CD4-positive, alpha-beta T cell treated with Interleukin-6 for 4 hours (primary cell): ENCODE measurements around the gene GPR152.
A peak's percentile ranks its signal among the peaks of the same experiment; 100 is the strongest.

Experiments used
- DNase-seq: peaks from one replicate; pipeline ENCODE4 v3.0.0-alpha.2; 2020; ENCODE audit warnings: mixed read lengths

GPR152 gene

DNA sequence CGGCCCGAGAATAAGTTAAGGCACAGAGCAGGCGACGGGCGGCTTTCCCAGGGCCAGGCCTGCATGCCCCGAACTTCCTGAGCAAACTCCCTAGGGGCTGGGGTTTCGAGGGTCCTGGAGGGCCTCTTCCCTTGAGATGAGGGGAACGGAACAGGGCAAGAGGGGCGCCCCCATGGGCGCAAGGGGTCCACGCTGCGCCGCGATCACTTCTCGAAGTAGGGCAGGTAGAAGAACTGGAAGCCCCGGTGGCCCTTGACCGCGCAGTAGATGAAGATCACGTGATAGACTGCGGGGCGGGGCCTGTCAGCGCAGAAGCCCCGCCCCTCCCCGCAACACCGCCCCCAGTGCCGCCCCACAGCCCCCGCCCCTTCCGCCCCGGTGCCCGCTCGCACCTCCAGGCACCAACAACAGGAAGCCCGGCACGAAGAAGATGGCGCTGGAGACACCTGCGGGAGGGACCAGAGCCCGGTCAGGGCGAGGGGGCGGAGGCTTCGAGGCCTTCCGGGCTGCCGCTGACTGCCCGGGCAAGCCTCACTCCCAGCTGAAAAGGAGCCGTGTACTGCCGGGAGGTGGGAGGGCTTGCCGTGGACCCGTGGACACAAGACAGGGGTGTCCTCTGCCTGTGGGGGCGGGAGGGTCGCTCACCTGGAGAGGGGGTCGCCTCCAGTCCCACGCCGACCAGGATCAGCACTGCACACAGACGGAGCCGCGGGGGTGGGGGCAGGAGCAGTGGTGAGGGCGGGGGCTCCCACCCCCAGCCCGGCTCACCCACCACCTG is 12.1 kb upstream of the GPR152 start:
- peak; percentile 94 for DNase-seq

DNA sequence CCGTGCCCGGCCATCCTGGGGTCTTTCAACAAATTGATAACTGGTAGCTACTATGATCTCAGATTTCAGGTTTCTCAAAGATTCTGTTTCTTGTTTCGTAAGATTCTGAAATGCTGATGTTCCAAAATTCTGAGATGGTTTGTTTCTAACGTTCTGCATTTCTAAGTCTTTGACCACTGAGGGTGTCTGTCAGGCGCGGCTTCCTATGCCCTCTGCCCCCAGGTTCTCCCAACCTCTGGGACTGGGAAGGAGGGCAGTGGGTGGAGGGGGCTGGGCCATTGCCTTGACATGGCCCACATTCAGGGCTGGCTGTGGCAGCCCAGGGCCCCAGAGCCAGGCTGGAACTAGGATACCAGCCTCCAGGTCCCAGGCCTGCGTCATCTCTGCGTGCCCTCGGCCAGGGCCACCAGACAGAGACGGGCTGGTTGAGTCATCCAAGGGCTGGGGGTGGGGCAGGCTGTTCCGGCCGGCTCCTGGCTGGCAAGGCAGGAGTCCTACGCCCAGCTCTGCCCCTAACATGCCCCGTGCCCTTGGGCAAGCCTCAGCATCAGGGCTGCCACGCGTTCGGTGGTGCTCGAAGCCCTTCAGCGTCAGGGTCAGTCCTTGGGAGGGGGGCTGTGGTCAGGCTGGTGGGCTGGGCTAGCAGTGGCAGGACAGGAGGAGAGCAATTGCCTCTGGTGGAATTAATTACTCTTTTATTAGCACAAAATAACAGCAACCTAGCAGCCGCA is 11.3 kb upstream of the GPR152 start:
- no peak for DNase-seq

DNA sequence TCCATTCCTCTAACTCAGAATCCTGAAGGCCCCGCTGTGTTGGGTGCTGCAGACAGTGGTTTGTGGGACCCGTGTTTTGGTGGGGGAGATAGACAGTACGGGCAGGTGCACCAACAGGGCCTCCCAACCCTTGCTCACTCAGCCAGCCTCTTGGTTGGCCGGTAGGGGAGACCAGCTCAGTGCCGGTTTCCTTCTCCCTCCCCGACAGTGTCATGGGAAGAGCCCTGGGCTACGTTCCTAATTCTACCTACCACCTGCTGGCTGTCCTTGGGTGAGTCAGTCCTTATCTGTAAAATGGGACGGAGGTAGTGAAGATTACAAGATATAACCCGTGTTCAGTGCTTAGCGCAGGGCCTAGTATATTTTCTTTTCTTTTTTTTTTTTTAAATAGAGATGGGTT is 10.7 kb upstream of the GPR152 start:
- DNase-seq, result no peak

DNA sequence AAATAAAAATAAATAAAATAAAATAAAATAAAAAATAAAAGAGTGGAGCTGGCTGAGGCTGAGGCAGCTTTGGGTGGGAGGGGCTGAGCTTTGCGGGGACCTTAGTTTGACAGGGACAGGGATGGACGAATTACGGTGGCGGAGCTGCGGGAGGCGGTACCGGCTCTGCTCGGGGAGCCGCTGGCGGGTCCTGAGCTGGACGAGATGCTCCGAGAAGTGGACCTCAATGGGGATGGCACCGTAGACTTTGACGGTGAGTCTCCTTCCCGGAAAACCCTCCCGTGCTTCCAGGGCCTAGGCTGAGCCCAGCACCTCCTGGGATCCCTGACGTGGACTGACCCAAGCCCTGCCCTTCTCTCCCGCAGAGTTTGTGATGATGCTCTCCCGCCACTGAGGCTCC is 5.7 kb upstream of the GPR152 start:
- no peak for DNase-seq

DNA sequence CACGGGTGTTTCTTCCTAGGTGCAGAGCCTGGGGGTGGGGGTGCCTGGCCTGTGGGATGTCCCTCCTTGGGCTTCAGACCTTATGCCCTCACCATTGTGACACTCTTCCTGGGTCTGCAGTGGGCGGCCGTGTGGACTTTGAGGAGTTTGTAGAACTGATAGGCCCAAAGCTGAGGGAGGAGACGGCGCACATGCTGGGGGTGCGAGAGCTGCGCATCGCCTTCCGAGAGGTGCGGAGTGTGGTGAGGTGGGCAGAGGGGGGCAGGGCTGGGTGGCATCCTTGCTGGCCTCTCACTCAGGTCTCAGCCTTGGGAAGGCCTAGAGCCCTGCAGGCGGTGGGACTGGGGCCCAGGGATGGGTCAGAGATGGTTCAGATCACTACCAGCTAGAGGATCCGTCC is 4.9 kb upstream of the GPR152 start:
- no peak for DNase-seq

DNA sequence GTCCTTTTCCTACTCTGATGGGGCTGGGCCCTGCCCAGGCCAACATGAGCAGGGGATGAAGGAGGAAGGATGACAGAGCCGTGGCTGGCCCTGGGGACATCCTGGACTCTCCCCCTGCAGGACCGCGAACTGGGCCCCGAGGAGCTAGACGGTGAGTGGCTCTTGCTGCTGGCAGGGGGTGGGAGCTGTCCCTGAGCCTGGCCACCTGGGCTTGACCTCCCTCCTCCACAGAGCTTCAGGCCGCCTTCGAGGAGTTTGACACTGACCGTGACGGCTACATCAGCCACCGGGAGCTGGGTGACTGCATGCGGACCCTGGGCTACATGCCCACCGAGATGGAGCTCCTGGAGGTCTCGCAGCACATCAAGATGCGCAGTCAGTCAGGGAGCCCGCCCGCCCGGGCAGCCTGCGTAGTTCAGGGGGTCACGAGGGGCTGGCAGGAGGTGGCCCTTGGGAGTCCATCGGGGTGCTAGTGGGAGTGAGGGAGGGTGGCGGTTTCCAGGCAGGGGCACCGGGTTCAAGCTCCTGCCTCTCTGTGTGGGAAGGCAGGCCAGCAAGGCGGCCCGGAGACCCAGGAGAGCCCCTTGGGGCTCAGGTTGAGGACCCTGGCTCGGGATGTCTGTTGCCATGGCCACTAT is 3.7 kb upstream of the GPR152 start:
- no peak for DNase-seq

DNA sequence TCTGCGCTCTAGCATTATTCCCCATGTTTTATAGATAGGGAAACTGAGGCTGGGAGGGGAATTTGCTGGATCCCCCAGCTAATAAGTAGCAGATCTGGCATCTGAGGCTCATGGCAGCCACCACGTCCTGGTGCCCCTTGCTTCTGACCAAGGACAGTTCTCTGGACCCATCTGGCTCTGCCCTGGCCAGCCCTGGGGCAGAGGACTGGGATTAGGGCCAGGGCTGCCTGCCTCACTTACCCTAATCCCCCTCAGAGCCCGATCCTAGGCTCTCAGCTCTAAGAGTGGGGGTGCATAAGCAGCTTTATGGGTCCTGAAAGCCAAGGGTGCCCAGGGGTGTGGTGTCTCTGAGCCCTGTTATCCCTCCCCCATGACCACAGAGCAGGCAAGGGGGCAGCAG is 2.5 kb upstream of the GPR152 start, which contains the start of gene CABP4:
Gene CABP4 (plus strand): TSS at position 301 of the 400 bp plus-strand sequence. CDS start 70 bp downstream, at position 371.
- DNase-seq, result no peak

DNA sequence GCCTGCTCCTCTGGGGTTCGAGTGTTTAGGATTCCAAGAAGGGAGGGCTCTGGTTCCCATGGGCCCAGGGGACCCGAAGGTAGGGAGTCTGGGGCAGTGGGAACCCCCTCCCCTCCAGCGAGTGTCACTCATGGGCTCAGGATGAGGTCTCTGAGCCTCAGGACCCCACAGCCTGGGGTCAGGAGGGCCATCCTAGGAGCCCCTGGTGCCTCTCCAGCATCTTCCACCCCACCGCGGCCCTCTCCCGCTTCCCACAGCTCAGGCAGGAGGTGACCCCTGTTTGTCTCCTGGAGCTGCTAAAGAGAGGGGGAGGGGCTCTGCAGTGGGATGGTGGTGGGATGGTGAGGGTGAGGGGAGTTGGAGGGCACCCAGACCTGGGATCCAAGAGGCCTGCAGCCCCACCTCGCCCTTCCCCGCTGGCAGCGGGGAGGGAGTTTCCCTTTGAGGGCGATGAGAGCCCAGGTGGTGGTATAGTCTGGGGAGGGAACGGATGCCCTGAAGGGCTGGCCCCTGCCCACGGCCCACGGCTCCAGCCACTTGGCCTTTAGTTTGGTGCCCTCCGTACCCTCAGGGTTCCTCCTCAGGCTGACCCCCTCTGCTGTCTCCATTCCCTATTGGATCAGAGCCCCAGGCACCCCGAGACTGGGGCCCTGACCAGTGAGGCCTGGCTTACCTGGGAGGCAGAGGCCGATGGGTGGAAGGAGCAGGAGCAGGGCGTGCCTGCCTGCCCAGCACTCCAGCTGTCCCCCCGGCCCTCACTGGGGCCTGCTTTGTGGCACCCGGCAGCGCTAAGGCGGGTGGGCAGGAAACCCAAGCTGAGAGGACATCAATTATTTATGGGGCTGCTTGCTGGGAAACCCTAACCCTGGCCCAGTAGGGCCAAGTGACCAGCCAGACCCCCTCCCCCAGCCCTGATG is 1.5 kb upstream of the GPR152 start:
- DNase-seq, result no peak

DNA sequence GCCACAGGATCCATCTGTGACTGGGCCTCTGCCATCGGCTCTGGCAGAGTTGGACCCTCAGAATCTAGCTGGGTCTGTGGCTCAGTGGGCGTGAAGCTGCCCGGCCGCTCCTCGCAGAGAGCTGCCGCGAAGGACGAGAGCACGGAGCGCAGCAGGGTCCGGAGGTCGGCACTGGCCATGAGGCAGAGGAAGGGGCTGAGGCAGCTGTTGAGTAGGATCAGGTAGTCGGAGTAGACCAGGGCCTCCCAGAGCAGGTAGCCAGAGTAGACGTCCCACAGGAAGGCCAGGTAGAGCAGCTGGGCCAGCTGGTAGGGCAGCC is 912 bp downstream of the GPR152 start:
- DNase-seq, result no peak

DNA sequence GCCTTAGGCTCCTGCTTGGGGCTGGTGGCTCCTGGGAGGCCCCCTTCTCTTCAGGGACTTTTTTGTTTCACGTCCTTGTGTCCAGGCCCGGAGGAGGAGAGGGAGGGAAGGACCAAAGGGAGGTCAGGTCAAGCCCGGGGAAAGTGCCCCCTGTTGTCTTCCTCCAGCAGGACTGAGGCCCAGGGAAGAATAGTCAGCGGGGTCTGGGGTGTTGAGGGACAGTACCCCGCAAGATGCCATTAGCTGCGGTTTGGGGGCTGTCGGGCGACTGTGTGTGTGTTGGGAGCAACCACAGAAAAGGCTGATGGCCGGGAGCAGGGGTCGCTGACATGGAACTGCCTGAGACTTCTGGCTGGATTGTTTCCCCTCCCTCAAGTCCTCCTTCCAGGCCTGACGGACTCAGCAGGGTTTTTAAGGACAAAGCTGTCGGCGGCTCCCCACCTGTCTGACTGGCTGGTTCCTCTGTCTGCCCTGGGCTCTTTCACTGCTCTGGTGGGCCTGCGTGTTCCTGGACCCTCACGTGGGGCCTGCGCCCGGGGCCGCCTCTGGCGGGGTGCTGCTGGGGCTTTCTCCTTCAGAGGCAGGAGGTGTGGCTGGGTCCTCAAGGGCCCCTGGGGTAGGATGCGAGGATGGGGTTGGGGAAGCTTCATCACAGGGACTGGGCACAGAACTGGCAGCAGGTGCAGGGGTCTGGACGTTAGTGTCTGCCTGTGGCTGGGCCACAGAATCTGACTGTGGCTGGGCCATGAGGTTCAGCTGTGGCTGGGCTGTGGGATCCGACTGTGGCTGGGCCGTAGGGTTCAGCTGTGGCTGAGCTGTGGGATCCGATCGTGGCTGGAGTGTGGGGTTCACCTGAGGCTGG is 1.5 kb downstream of the GPR152 start:
- no peak for DNase-seq

DNA sequence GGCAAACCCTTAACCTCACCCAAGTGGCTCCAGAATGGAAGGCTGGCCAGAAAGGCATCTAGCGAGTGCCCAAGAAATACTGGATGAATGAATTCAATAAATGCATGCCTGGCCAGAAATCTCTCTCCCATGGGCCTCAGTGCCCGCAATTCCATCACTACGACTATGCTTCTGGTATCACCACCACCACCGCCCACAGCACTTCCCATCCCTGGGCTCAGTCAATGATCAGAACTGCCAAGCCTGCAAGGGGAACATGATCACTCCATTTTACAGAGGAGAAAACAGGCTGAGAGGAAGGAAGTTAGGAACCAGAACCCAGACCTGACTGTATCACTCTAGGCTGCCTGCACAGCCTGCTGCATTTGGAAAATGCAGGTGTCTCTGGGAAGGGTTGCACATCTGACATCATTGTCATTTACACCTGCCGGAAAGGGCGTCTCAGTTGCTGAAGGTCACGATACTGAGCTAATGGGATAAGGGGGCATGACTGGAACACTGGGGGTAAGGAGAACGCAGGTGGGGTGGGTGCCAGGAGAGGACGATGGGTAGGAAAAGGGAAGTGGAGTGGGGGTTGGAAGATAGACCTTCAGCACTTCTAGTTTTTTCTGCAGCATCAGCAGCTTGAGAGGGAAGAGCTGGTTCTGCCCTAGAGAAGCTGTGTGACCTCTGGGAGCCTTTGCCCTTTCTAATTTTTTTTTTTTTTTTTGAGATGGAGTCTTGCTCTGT is 3.2 kb downstream of the GPR152 start:
- DNase-seq, result no peak

DNA sequence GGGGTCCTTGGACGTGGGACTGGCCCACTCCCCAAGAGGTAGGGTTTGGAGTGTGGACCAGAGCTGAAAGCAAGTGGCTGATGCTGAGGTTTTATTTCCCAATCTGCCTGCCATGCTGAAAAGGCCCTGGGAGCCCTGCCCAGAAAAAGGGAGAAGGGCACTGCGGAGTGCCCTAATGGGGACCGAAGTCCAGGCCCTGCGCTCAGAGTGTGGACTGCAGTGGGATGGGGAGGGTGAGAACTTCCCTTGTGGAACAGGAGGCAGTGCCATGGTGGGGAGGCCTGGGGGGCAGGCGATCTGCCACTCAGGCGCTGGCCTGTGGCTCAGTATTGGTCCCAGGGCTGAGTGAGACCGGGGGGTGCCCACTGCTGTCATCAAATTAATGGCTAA is 4.3 kb downstream of the GPR152 start:
- no peak for DNase-seq

DNA sequence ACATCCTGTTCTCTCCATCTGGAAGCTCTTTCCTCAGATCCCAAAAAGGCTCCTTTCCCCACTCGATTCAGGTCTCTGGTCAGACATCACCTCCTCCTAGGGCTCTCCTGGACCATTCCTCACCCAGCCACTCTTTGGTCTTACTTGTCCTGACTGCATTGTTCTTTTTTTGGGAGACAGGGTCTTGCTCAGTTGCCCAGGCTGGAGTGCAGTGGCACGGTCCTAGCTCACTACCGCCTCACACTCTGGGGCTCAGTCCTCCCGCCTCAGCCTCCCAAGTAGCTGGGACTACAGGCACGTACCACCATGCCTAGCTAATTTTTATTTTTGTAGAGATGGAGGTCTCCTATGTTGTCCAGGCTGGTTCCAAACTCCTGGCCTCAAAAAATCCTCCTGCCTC is 7.0 kb downstream of the GPR152 start:
- DNase-seq, result no peak

DNA sequence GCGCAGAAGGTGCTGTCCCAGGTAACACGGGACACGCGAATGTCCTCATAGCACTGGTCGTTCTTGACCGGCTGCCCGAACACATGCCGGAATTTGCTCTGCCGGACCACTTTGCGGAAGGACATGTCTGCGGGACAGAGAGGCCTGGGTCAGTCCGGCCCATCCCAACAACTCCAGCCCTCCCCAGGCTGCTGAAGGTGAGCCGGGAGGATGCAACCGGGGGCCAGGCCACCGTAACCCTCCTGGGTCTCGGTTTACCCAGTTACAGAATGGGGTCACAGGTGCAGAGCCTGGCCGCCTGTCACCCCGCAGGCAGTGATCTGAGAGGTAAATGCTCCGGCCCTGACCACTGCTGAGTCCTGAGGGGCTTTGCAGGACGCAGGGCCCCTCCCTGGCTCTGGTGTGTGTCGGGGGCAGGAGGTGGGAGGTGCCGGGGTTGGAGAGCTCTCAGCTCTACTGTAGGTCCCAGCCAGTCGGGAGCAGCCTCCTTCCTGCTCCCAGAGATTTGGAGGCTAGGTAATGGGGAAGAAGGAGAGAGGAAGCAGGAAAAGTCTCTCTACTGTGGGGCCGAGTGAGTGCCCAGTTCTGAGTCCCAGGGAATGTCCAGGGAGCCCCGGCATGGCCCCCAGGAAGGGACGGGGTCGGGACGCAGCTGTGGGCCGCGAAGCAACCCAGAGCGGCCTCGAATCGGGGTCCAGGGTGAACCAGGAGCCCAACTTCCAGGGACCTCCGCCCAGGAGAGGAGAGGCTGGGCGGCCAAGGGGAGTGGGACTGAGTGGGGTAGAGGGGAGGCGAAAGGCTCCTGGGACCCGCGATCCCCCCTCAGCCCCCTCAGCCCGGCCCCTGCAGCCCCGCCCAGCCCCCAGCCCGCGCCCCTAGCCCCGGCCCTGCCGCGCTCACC is 9.8 kb downstream of the GPR152 start:
- DNase-seq, result no peak

DNA sequence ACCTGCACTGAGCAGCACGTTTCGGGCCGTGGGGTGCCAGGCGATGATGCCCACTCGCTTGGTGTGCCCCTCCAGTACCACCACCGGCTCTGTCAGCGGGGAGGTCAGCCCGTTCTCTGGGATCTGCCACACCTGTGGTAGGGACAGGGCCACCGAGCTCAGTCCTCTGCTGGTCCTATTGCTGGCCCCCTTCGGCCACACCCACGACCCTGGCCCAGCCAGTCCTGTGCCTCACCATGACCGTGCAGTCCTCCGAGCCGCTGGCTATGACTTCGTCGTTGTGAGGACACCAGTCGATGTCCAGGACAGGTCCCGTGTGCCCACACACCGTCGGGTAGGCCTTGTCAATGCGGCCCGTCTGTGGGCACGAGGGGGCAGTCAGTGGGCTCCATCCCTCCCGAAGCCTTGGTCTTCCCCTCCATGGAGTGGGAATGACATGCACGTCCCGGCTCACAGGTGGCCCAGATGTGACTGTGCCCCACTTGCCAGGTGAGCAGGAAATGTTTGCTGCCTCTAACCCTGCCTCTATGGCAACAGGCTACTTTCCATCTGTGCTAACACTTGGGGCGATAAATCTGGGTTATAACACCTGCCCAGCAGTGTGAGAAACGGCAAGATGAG is 10.7 kb downstream of the GPR152 start:
- peak; percentile 31 for DNase-seq

DNA sequence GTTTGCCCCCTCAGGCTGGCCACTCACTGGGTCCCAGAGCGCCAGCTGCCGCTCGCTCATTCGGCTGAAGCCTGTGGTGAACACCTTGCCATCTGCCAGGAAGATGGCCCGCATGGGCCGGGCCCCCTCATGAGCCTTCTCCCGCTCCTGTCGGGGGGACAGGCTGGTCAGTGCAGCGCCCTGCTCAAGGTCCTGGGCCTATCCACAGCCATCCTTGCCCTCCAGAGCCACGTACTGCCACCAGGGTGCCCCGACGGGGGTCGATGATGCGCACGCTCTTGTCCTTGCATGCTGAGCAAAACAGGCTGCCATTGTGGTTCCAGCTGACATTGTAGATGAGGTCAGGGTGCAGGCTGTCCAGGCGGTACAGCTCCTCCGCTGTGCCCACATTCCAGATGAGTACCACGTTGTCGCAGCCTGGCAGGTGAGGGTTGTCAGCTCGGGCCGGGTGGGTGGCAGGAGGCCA is 11.4 kb downstream of the GPR152 start:
- no peak for DNase-seq

DNA sequence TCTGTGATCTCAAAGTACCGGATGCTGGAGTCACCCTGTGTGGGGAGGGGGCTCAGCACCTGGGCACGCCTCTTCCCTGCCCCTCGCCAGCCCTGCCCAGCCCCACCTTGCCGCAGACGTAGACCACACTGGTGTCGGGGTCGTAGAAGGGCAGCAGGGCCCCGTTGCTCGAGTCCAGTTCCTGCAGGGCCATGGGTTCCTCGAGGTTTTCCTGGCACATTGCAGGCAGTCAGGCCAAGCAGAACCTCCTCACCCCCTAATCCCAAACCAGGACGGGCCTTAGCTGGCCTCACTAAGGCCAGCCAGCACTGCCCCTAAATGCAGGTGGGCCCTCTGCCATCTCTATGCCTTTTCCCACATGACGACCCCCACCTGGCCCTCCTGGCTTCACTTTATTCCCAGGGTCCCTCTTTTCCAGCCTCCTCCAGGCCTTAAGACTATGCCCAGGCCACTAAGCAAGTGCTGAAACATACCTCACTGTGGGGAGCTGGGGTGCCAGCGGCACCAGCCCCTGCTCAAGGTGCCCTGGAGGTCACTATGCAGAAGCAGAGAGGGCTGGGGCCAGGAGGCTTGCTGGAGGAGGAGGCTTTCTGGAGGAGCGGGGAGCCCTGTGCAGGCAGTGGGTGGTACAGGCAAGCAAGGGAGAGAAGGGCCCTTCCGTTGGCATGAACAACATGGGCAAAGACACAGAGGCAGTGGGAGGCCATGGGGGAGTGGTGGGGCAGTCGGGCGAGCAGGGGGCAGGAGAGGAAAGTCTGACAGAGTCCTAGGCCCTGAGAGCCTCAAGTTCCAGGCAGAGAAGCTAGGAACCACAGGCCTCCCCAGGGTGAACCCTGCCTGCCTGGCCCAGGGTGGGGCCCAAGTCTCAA is 12.1 kb downstream of the GPR152 start:
- peak; percentile 45 for DNase-seq
